ENCODE data around the gene PALLD.
A peak's percentile ranks its signal among the peaks of the same experiment; 100 is the strongest.

Gene PALLD

GRCh38 chr4:168678751-168679366, 182.0 kb downstream of the PALLD start:
- no peaks in the 10 kb centered on the region for H3K9me3 Mint-ChIP-seq
- no peak for TF ChIP-seq CTCF (IDR thresholded peaks at IDR 0.05; ENCODE audit: unreplicated experiment in 3 of 3)
- peaks cover 18% of the 10 kb centered on the region for H3K4me1 Mint-ChIP-seq
- H3K27ac Mint-ChIP-seq, result peak overlapping the region; percentile 7 to 79 (median 63)
- peaks cover 51% of the 10 kb centered on the region for H3K36me3 Mint-ChIP-seq (ENCODE audit: low read depth)
- no peaks in the 10 kb centered on the region for H3K27me3 Mint-ChIP-seq (ENCODE audit: low read depth)
- no peak overlapping the region for H3K4me3 Mint-ChIP-seq

- H3K27me3 Mint-ChIP-seq (ENCODE audit: low read depth), result no peaks in the 10 kb centered on the region
- H3K27ac Mint-ChIP-seq, result peak overlapping the region in 2 of 3 experiments; percentile 4 to 43
- peaks cover 55% of the 10 kb centered on the region for H3K36me3 Mint-ChIP-seq (ENCODE audit: low read depth)
- H3K9me3 Mint-ChIP-seq, result no peaks in the 10 kb centered on the region
- TF ChIP-seq CTCF (IDR thresholded peaks at IDR 0.05; ENCODE audit: unreplicated experiment in 3 of 3), result no peak
- peaks cover 18% of the 10 kb centered on the region for H3K4me1 Mint-ChIP-seq
- H3K4me3 Mint-ChIP-seq, result no peak overlapping the region
Observed at GRCh38 chr4:168679397-168679796, 182.5 kb downstream of the PALLD start.

- peak overlapping the region in 2 of 3 experiments; percentile 4 to 43 for H3K27ac Mint-ChIP-seq
- peaks cover 59% of the 10 kb centered on the region for H3K36me3 Mint-ChIP-seq (ENCODE audit: low read depth)
- no peak for TF ChIP-seq CTCF (IDR thresholded peaks at IDR 0.05; ENCODE audit: unreplicated experiment in 3 of 3)
- peaks cover 18% of the 10 kb centered on the region for H3K4me1 Mint-ChIP-seq
- H3K27me3 Mint-ChIP-seq (ENCODE audit: low read depth), result no peaks in the 10 kb centered on the region
- H3K9me3 Mint-ChIP-seq, result no peaks in the 10 kb centered on the region
- no peak overlapping the region for H3K4me3 Mint-ChIP-seq
Observed at GRCh38 chr4:168679819-168680218, 183.0 kb downstream of the PALLD start.

- no peaks in the 10 kb centered on the region for H3K9me3 Mint-ChIP-seq
- no peak for TF ChIP-seq CTCF (IDR thresholded peaks at IDR 0.05; ENCODE audit: unreplicated experiment in 3 of 3)
- H3K4me3 Mint-ChIP-seq, result no peak overlapping the region
- H3K36me3 Mint-ChIP-seq (ENCODE audit: low read depth), result peaks cover 76% of the 10 kb centered on the region
- H3K4me1 Mint-ChIP-seq, result peaks cover 24% of the 10 kb centered on the region
- H3K27ac Mint-ChIP-seq, result peak overlapping the region; percentile 35 to 82 (median 60)
- no peaks in the 10 kb centered on the region for H3K27me3 Mint-ChIP-seq (ENCODE audit: low read depth)
Observed at GRCh38 chr4:168682898-168683500, 186.1 kb downstream of the PALLD start.

GRCh38 chr4:168683595-168683994, 186.7 kb downstream of the PALLD start:
- H3K36me3 Mint-ChIP-seq (ENCODE audit: low read depth), result peaks cover 75% of the 10 kb centered on the region
- peaks cover 26% of the 10 kb centered on the region for H3K4me1 Mint-ChIP-seq
- H3K27ac Mint-ChIP-seq, result peak overlapping the region in 2 of 3 experiments; percentile 60 to 82
- no peaks in the 10 kb centered on the region for H3K9me3 Mint-ChIP-seq
- H3K27me3 Mint-ChIP-seq (ENCODE audit: low read depth), result no peaks in the 10 kb centered on the region
- TF ChIP-seq CTCF (IDR thresholded peaks at IDR 0.05; ENCODE audit: unreplicated experiment in 3 of 3), result no peak
- no peak overlapping the region for H3K4me3 Mint-ChIP-seq

Data from nephron (organoid).